ENCODE data around the gene ZNF692. TPM values are rescaled to one million over a fixed set of nuclear protein-coding genes. Genes with fewer than 3 reads are reported as not detected.
A peak's percentile ranks its signal among the peaks of the same experiment; 100 is the strongest.

ZNF692 gene
- total RNA-seq, 1 donor from 2014 or later, result 37.8 TPM

DNA sequence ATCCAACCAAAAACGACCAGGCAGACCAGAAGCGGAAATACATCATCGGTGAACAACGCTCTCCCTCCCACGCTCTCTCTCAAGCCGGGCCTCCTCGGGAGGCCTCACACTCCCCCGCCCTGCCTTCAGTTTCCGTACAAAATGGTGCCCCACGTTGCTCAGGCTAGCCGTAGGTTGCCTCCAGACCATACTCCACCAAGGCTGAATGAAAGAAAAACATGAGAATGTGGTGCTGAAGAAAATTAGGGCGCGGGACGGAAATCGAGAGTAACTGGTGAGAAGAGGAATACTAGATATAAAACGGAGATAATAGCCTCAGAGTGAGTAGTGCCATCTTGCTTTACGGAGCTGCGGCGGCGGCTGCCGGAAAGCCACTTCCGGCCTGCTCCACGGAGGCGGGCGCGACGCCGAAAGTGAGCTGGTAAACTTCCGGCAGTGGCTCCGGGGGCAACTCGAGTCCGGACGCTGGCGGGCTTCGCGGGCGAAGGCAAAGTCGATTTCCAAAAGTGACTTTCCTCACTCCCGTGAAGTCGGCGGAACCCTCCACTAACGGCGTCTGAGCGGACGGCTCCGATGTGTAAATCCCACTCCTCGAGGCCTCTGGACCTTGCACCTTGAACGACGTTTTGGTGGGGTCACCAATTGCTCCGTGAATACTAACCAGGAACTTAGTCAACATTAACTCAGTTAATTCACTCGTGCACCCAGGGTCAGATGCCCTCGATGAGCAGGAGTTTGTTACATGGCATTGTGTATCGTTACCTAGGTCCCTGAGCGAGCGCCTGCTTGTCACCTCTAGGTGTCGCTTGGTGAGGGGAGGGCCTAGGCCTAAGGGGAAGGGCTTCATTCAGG is 32.8 kb downstream of the ZNF692 start, which contains the start of gene SH3BP5L:
SH3BP5L (minus strand) TSS at position 7 of the 852 bp plus-strand sequence. CDS start 980 bp downstream, outside the sequence.
- peak; percentile 94 for DNase-seq (ENCODE audit: low spot score)
- Mint-ChIP-seq H3K4me3 (peak within 1 kb of the TSS; percentile 93), H3K36me3 (peaks cover 6% of the 10 kb centered on the region), H3K9me3 (peaks cover 5% of the 10 kb centered on the region), H3K4me1 (peaks cover 32% of the 10 kb centered on the region), H3K27me3 (ENCODE audit: insufficient read depth, low read depth) (no peaks in the 10 kb centered on the region), H3K27ac (peak within 1 kb of the TSS; percentile 99)
- Histone ChIP-seq H3K9ac (peak within 1 kb of the TSS; percentile 92), H3K27me3 (no peaks in the 10 kb centered on the region), H3F3A (ENCODE audit: low read depth) (peaks cover 7% of the 10 kb centered on the region), H3K27ac (peak within 1 kb of the TSS; percentile 91), H4K20me1 (ENCODE audit: low read depth) (peaks cover 6% of the 10 kb centered on the region), H3K9me3 (ENCODE audit: low read depth) (no peaks in the 10 kb centered on the region), H3K4me3 (peak within 1 kb of the TSS; percentile 86), H2AFZ (replicated peaks) (peak within 1 kb of the TSS; percentile 100), H3K79me2 (ENCODE audit: low read depth) (peaks cover 45% of the 10 kb centered on the region), H3K4me2 (peak within 1 kb of the TSS; percentile 89), H3K4me1 (peaks cover 14% of the 10 kb centered on the region), H3K36me3 (no peaks in the 10 kb centered on the region)
- no peak for TF ChIP-seq EZH2 (IDR thresholded peaks at IDR 0.05)
- TF ChIP-seq, protein P1, sequence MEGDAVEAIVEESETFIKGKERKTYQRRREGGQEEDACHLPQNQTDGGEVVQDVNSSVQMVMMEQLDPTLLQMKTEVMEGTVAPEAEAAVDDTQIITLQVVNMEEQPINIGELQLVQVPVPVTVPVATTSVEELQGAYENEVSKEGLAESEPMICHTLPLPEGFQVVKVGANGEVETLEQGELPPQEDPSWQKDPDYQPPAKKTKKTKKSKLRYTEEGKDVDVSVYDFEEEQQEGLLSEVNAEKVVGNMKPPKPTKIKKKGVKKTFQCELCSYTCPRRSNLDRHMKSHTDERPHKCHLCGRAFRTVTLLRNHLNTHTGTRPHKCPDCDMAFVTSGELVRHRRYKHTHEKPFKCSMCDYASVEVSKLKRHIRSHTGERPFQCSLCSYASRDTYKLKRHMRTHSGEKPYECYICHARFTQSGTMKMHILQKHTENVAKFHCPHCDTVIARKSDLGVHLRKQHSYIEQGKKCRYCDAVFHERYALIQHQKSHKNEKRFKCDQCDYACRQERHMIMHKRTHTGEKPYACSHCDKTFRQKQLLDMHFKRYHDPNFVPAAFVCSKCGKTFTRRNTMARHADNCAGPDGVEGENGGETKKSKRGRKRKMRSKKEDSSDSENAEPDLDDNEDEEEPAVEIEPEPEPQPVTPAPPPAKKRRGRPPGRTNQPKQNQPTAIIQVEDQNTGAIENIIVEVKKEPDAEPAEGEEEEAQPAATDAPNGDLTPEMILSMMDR (IDR thresholded peaks at IDR 0.05), result peak; percentile 74

DNA sequence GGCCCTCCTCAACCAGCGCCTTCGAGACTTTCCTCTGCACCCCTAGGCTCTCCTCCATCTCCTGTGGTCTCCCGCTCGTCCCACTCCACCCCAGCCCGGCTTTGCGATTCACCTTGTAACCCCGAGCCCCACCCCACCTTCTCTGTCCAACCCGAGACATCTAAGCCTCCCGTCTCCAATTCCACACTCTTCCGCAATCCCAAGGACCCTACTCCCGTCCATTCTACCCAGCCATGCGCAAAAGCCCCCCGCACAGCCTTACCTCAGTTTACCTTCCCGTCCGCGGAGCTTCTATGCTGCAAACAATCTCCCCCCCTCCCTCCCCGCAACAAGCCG is 33.3 kb downstream of the ZNF692 start:
- no peaks in the 10 kb centered on the region for H3K27me3 ChIP-seq
- DNase-seq (ENCODE audit: low spot score), result no peak

GRCh38 chr1:248825136-248825535 is 33.7 kb downstream of the ZNF692 start:
- peaks cover 30% of the 10 kb centered on the region for H3K4me1 Mint-ChIP-seq
- peaks cover 54% of the 10 kb centered on the region for H3K79me2 ChIP-seq (ENCODE audit: low read depth)

More for the DNA sequence above, 33.3 kb downstream of the ZNF692 start:
- peak overlapping the region; percentile 89 for H3K4me2 ChIP-seq
- Mint-ChIP-seq H3K36me3 (peaks cover 6% of the 10 kb centered on the region), H3K27me3 (ENCODE audit: insufficient read depth, low read depth) (no peaks in the 10 kb centered on the region), H3K4me1 (peaks cover 30% of the 10 kb centered on the region), H3K27ac (peak overlapping the region; percentile 99), H3K4me3 (peak overlapping the region; percentile 93), H3K9me3 (peaks cover under 1% of the 10 kb centered on the region)
- peaks cover 6% of the 10 kb centered on the region for H4K20me1 ChIP-seq (ENCODE audit: low read depth)
- H2AFZ ChIP-seq (replicated peaks), result peak overlapping the region; percentile 100
- H3K27ac ChIP-seq, result no peak overlapping the region
- H3K9me3 ChIP-seq (ENCODE audit: low read depth), result no peaks in the 10 kb centered on the region
- H3K4me3 ChIP-seq, result peak overlapping the region; percentile 86
- H3K4me1 ChIP-seq, result peaks cover 14% of the 10 kb centered on the region
- H3K36me3 ChIP-seq, result no peaks in the 10 kb centered on the region
- peaks cover 50% of the 10 kb centered on the region for H3K79me2 ChIP-seq (ENCODE audit: low read depth)
- peak overlapping the region; percentile 70 for H3K9ac ChIP-seq
- peaks cover 7% of the 10 kb centered on the region for H3F3A ChIP-seq (ENCODE audit: low read depth)
- TF ChIP-seq EZH2phosphoT487 (IDR thresholded peaks at IDR 0.05) (no peak), EZH2 (IDR thresholded peaks at IDR 0.05) (no peak)
- TF ChIP-seq, protein P1 (IDR thresholded peaks at IDR 0.05), result no peak

More at GRCh38 chr1:248825136-248825535, 33.7 kb downstream of the ZNF692 start:
- H3K4me3 Mint-ChIP-seq, result peak overlapping the region; percentile 93
- Histone ChIP-seq H3K27ac (no peak overlapping the region), H3K4me3 (peak overlapping the region; percentile 86), H3F3A (ENCODE audit: low read depth) (peaks cover 7% of the 10 kb centered on the region), H3K4me1 (peaks cover 14% of the 10 kb centered on the region), H3K27me3 (no peaks in the 10 kb centered on the region), H3K9me3 (ENCODE audit: low read depth) (no peaks in the 10 kb centered on the region), H3K4me2 (peak overlapping the region; percentile 89), H2AFZ (replicated peaks) (no peak overlapping the region), H3K36me3 (no peaks in the 10 kb centered on the region), H3K9ac (peak overlapping the region; percentile 70), H4K20me1 (ENCODE audit: low read depth) (peaks cover 6% of the 10 kb centered on the region)
- no peaks in the 10 kb centered on the region for H3K9me3 Mint-ChIP-seq
- H3K36me3 Mint-ChIP-seq, result peaks cover 6% of the 10 kb centered on the region
- H3K27me3 Mint-ChIP-seq (ENCODE audit: insufficient read depth, low read depth), result no peaks in the 10 kb centered on the region
- H3K27ac Mint-ChIP-seq, result peak overlapping the region; percentile 99
- TF ChIP-seq EZH2 (IDR thresholded peaks at IDR 0.05), result no peak
- TF ChIP-seq, protein P1 (IDR thresholded peaks at IDR 0.05), result no peak
- DNase-seq (ENCODE audit: low spot score), result no peak

Measured in neural progenitor cell (in vitro differentiated cells).